GM19025 (cell line): Measurements from ENCODE around the gene IL1RL2.

Experiments used
- ATAC-seq: cut with Tn5 transposase; IDR thresholded peaks from one replicate; pipeline ENCODE4 v1.9.1; 2021; ENCODE audit warnings: mild to moderate bottlenecking, low read depth, moderate library complexity; ENCODE audit not compliant: unreplicated experiment

IL1RL2 gene

GRCh38 chr2:102193074-102193473, 6.3 kb downstream of the IL1RL2 start:
- no peak for ATAC-seq

DNA sequence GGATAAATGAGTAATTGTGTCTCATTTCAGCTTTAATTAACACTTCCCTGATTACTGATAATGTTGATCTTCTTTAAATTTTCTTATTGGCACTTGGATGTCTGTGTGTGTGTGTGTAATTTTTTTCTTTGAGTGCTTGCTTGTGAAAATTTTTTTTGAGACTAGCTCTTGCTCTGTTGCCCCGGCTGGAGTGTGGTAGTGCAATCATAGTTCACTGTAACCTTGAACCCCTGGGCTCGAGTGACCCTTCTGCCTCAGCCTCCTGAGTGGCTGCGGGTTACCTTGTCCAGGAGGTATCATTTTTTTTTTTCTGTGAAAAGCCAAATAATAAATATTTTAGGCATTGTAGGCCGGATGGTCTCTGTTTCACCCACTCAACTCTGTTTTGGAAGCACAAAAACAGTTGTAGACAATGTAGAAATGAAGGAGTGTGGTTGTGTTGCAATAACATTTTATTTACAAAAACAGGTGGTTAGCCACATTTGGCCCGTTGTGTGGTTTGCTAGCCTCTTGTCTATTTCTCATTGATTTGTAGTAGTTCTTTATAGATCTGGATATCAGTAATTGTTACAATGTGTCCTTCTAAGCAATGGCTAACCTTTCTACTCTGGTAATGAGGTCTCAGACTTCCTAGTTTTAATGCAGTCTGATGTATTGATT, 7.9 kb downstream of the IL1RL2 start:
- ATAC-seq, result no peak

GRCh38 chr2:102197389-102198137, 10.7 kb downstream of the IL1RL2 start:
- ATAC-seq, result no peak

DNA sequence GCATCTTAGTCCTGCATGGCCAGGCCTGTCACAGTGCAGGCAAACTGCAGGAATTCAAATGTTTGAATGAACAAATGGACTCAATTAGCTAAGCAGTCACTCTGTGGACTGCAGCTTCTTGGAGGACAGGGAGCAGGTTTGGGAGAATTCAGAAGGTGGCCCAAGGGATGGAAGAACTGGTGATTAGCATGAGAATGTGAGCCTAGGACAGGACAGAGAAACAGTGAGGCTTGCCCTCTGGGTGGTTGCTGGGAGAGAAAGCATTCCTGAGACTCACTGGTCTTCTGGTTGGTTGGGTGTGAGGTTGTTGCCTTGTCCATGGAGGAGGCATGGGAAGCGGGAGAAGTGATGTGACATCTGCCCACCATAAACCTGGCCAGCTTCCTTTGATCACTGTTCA, 13.7 kb downstream of the IL1RL2 start:
- no peak for ATAC-seq

DNA sequence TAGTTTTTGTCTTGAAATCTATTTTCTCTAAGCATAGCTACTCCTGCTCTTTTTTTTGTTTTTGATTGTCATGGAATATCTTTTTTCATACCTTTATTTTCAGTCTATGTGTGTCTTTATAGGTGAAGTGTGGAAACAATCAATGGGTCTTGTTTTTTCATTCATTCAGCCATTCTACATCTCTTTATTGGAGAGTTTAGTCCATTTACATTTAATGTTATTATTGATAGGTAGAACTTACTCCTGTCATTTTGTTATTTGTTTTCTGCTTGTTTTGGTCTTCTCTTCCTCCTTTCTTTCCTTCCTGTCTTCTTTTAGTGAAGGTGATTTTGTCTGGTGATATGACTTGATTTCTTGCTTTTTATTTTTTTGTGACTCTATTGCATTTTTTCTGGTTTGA, 17.8 kb downstream of the IL1RL2 start:
- no peak for ATAC-seq

GRCh38 chr2:102206666-102207341, 20.0 kb downstream of the IL1RL2 start:
- no peak for ATAC-seq

DNA sequence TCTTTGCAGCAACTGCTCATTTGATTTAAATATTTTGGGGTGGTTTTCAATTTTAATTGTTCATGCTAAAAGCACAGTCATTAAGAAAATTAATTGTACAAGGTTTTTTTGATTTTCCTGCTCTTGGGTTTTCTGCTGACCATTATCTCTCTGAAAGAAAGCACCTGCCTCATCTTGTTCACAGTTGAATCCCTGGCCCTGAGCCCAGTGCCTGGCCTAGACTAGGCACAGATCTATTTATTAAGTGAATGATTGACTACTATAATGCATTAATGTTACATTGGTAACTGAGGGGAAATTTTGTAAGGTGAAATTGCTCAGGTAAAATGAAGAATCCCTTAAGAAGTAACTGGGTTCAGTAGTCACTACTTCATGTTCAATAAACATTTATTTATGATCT, 22.0 kb downstream of the IL1RL2 start:
- ATAC-seq, result no peak

DNA sequence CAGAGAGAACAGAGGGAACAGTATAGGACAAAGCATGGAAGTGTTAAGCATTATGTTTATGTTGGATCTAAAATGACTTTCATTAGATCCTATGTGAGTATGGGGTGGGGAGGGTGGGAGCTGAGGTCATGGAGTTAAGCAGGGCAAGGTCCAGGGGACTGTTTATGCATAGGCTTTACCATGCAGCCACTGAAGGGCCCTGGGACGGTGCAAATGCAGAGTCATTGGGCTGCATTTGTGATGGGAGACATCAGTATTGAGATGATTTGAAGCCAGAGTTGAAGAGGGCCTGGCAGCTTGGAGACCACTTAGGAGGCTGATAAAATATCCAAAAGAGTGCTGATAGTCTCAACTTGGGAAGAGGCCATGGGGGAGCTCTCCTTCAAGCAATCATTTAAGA, 22.7 kb downstream of the IL1RL2 start:
- ATAC-seq, result no peak

DNA sequence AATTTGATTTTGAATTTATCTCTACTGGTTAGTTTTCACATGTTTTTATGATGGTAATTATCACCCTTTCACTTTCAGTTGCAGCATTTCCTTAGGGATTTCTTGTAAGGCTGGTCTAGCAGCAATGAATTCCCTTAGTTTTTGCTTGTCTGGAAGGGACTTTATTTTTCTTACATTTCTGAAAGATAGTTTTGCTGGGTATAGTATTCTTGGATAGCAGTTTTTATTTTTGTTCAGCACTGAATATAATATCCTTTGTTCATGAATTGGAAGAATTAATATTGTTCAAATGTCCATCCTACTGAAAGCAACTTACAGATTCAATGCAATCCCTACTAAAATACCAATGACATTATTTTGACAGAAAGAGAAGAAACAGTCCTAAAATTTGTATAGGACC, 30.2 kb downstream of the IL1RL2 start:
- ATAC-seq, result no peak

- no peak for ATAC-seq
Measured at GRCh38 chr2:102224824-102225739, 38.3 kb downstream of the IL1RL2 start.

GRCh38 chr2:102226171-102226570, 39.3 kb downstream of the IL1RL2 start:
- no peak for ATAC-seq

GRCh38 chr2:102226612-102227391, 40.0 kb downstream of the IL1RL2 start:
- no peak for ATAC-seq

DNA sequence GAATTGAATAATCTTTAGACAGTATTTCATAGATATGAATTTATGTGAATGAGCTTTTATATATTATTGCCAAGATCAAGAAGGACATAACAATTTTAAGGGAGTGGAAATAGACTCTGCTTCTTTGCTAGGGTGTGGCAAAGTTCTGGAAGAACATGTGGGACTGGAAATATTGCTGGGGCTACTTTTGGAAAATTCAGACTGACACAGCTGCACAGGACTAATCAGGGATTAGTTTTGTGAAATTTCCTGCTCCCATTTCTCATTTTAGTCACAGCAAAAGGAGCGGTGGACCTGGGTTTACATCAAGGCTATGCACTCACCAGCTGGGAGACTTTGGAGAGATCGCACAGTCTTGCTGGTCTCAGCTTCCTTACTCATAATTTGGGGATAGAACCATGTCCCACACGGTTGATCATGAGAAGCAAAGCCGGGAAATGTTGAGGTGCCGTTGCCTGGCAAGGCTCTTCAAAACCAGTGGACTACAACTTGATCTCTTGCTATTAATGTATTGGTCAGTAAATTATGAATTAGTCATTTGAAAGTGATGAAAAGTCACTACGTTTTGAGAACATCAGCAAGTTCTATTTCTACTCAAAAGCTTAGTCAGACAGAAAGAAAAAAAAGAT, 42.4 kb downstream of the IL1RL2 start:
- no peak for ATAC-seq

DNA sequence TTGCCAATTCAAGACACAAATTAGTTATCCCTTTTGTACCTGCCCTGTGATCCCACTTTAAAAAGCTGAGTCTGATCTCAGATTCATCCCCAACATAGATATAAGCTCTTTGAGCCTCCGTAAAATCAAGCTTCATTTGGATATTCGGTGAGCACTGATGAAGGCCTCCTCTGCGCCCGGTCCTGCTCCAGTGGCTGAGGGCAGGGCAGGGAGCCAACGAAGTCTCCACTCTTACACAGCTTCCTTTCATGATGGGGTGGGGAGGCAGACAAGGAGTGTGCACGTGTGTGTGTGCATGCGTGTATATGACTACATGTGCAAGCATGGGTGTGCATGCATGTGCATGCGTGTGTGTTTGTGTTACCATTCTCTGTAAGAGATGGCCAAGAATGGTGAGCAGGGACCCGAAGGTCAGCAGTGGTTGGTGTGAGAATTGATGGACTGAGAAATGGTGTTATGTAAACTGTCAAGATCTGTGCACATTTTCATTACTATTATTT, 43.6 kb downstream of the IL1RL2 start:
- no peak for ATAC-seq

- no peak for ATAC-seq
Measured at GRCh38 chr2:102233132-102233884, 46.5 kb downstream of the IL1RL2 start.

DNA sequence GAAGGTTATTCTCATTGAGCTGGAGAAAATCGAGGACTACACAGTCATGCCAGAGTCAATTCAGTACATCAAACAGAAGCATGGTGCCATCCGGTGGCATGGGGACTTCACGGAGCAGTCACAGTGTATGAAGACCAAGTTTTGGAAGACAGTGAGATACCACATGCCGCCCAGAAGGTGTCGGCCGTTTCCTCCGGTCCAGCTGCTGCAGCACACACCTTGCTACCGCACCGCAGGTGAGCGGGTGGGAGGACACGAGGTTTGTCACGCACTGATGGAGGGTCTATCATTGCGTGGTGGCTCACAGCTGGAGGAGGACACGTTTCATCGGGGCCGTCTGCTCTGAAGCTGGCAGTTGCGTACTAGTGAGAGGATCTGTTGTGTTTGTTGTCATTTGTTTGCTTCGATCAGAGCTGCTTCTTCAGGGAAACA, 48.2 kb downstream of the IL1RL2 start:
- ATAC-seq, result no peak

- no peak for ATAC-seq
Measured at GRCh38 chr2:102235491-102235890, 48.7 kb downstream of the IL1RL2 start.

DNA sequence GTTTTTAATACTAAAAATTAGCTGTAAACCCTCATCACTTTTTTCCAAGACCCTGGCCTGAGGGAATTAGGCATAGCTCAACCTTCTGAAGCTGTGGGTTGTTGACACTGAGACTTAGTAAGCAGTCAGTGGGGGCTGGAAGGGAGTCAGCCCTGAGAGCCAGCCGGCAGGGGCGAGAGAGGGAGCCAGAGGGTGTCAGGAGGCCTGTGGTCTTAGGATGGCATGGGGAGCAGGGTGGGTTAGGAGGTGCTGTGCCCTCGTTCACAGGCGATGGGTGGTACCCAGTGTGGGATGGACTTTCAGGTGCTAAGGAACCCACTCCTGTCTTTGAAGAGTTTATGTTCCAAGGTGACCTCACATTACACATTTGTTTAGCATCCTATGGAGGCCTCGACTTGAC, 49.3 kb downstream of the IL1RL2 start:
- no peak for ATAC-seq

- no peak for ATAC-seq
Measured at GRCh38 chr2:102237176-102237575, 50.4 kb downstream of the IL1RL2 start.
